ENCODE measurements around the gene RRAS.

DNA sequence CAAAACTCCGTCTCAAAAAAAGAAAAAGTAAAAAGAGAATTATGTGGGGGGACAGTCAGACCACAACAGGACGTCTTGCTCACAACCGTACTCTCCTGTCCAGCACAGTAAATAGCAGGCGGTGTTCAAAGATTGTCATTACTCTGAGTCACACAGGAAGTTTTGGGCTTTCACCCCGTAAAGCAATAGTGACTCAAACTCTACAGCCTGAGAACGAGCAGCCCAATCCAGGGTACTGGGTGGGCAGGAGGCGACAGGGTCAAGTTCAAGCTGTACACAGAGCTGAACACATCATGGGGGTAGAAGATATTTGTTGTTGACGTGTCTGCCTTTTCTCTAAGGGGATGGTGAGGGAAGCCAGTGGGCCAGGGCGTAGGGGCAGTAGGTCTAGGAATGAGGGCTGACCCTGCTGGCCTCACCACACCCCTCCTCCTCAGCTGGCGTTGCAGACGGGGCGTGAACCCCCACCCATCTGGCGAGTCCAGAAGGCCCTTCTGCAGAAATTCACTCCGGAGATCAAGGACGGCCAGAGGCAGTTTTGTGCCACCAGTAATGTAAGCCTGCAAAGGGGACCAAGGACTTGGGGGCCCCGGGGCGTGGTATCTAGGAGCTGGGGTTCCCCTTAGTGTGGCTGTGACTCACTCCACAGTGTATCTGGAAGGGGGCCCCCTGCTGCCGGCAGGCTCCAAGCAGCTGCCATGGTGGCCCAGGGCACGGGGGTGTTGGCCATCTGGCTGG is 25.7 kb downstream of the RRAS start:
- TF ChIP-seq, protein P1, sequence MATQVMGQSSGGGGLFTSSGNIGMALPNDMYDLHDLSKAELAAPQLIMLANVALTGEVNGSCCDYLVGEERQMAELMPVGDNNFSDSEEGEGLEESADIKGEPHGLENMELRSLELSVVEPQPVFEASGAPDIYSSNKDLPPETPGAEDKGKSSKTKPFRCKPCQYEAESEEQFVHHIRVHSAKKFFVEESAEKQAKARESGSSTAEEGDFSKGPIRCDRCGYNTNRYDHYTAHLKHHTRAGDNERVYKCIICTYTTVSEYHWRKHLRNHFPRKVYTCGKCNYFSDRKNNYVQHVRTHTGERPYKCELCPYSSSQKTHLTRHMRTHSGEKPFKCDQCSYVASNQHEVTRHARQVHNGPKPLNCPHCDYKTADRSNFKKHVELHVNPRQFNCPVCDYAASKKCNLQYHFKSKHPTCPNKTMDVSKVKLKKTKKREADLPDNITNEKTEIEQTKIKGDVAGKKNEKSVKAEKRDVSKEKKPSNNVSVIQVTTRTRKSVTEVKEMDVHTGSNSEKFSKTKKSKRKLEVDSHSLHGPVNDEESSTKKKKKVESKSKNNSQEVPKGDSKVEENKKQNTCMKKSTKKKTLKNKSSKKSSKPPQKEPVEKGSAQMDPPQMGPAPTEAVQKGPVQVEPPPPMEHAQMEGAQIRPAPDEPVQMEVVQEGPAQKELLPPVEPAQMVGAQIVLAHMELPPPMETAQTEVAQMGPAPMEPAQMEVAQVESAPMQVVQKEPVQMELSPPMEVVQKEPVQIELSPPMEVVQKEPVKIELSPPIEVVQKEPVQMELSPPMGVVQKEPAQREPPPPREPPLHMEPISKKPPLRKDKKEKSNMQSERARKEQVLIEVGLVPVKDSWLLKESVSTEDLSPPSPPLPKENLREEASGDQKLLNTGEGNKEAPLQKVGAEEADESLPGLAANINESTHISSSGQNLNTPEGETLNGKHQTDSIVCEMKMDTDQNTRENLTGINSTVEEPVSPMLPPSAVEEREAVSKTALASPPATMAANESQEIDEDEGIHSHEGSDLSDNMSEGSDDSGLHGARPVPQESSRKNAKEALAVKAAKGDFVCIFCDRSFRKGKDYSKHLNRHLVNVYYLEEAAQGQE (IDR thresholded peaks at IDR 0.05; ENCODE audit: low read depth) = no peak
- TF ChIP-seq CREB1 (IDR thresholded peaks at IDR 0.05; ENCODE audit: low read depth) = no peak
- TF ChIP-seq RAD21 (IDR thresholded peaks at IDR 0.05; ENCODE audit: low read depth) = no peak
- no peak for TF ChIP-seq NFIC (IDR thresholded peaks at IDR 0.05)

Data from Ishikawa (cell line).